ENCODE measurements around the gene PITPNM1. TPM values are rescaled to one million over a fixed set of nuclear protein-coding genes. Genes with fewer than 3 reads are reported as not detected.
"Not testable (repeated sequence)": the region's sequence is repeated elsewhere in the genome, so short reads cannot be mapped to it uniquely, and the experiment has no call there.

The PITPNM1 gene
- total RNA-seq, 4 donors from 2014 or later = 22.8 to 52.6 (median 47.2) TPM

- Histone ChIP-seq H3K4me3 (replicated peaks in 1 of 3) (no peak overlapping the region), H3K27me3 (no peaks in the 10 kb centered on the region), H3K36me3 (no peaks in the 10 kb centered on the region), H3K4me1 (peaks cover 0 to under 1% of the 10 kb centered on the region in 2 donors), H3K27ac (no peak overlapping the region), H3K9me3 (no peaks in the 10 kb centered on the region)
- intact Hi-C loops (cut with DNase I) = no loop called here
- 75 to 80% methylated on average over 7 of the region's 7 CpGs for WGBS, 2 donors
- no peak for TF ChIP-seq POLR2A (IDR thresholded peaks at IDR 0.05)
- no peak for TF ChIP-seq CTCF (IDR thresholded peaks at IDR 0.05)
- no peak for DNase-seq
Measured at GRCh38 chr11:67514116-67514515, 9.0 kb upstream of the PITPNM1 start.

- H3K27me3 ChIP-seq; H3K4me3 ChIP-seq (replicated peaks in 1 of 3); H3K9me3 ChIP-seq; intact Hi-C loops (cut with DNase I); DNase-seq; H3K27ac ChIP-seq; H3K36me3 ChIP-seq: not testable (repeated sequence)
- peaks cover 11 to 12% of the 10 kb centered on the region in 2 donors for H3K4me1 ChIP-seq
- WGBS, 2 donors = 84 to 87% methylated on average over 4 of the region's 4 CpGs
Measured at GRCh38 chr11:67511558-67511957, 6.4 kb upstream of the PITPNM1 start.

GRCh38 chr11:67510023-67510345 is 4.8 kb upstream of the PITPNM1 start:
- no peak overlapping the region for H3K4me3 ChIP-seq (replicated peaks in 1 of 3)
- intact Hi-C loops (cut with DNase I) = no loop called here
- no peak for TF ChIP-seq POLR2A (IDR thresholded peaks at IDR 0.05)
- WGBS, 2 donors = 60 to 66% methylated on average over 3 of the region's 3 CpGs
- DNase-seq = no peak
- H3K36me3 ChIP-seq = peaks cover 0 to 3% of the 10 kb centered on the region in 2 donors
- peaks cover 24 to 25% of the 10 kb centered on the region in 2 donors for H3K4me1 ChIP-seq
- no peaks in the 10 kb centered on the region for H3K9me3 ChIP-seq
- H3K27me3 ChIP-seq = no peaks in the 10 kb centered on the region
- no peak overlapping the region for H3K27ac ChIP-seq

GRCh38 chr11:67508486-67509121 is 3.4 kb upstream of the PITPNM1 start:
- peak; percentile 99 for DNase-seq
- WGBS, 2 donors = 1% methylated on average over 22 to 28 of the region's 57 CpGs
- intact Hi-C loops (cut with DNase I) = loop anchor here (5.0 to 10.0 kb wide), 2 partner anchors 116 to 154 kb away; partner anchors contain the start of genes POLD4 and RAD9A
- H3K4me3 ChIP-seq (replicated peaks in 1 of 3) = peak overlapping the region; percentile 33 to 83 (median 56)
- H3K27ac ChIP-seq = peak overlapping the region; percentile 93 to 99 (median 95)
- peaks cover 27 to 31% of the 10 kb centered on the region in 2 donors for H3K4me1 ChIP-seq
- peak; percentile 68 to 69 for TF ChIP-seq POLR2A (IDR thresholded peaks at IDR 0.05)
- TF ChIP-seq CTCF (IDR thresholded peaks at IDR 0.05) = no peak
- H3K9me3 ChIP-seq = no peaks in the 10 kb centered on the region
- peaks cover 0 to 3% of the 10 kb centered on the region in 2 donors for H3K36me3 ChIP-seq
- no peaks in the 10 kb centered on the region for H3K27me3 ChIP-seq

- Histone ChIP-seq H3K4me3 (replicated peaks in 1 of 3) (peak within 1 kb of the TSS; percentile 53 to 83 (median 56)), H3K27ac (peak within 1 kb of the TSS; percentile 93 to 99 (median 95)), H3K27me3 (no peaks in the 10 kb centered on the region), H3K9me3 (no peaks in the 10 kb centered on the region), H3K36me3 (peaks cover 0 to 3% of the 10 kb centered on the region in 2 donors), H3K4me1 (peaks cover 30 to 35% of the 10 kb centered on the region in 2 donors)
- DNase-seq = peak; percentile 100
- 0% methylated on average over 2 of the region's 57 CpGs; no CpG with 5 or more reads in 1 of the 2 donors for WGBS, 2 donors
- intact Hi-C loops (cut with DNase I) = loop anchor here (5.0 to 10.0 kb wide), 2 partner anchors 116 to 153 kb away; partner anchors contain the start of genes POLD4 and RAD9A
- TF ChIP-seq POLR2A (IDR thresholded peaks at IDR 0.05) (peak; percentile 83 to 96), CTCF (IDR thresholded peaks at IDR 0.05) (no peak)
Measured at GRCh38 chr11:67507864-67508485, 2.8 kb upstream of the PITPNM1 start, which contains the start of gene CDK2AP2. Gene CDK2AP2, minus strand, starts transcription at chr11:67508162. Its CDS starts 80 bp downstream, at chr11:67508082.

Measured in thyroid gland (tissue), 4 donors.